ENCODE results near the gene PHC3. TPM values are rescaled to one million over a fixed set of nuclear protein-coding genes. Genes with fewer than 3 reads are reported as not detected.

Gene PHC3
- total and polyA plus RNA-seq, 2 donors from 2014 or later, result 3.6 to 85.6 TPM

- no peak for FAIRE-seq
- DNase-seq, result no peak
- TF ChIP-seq CTCF (IDR thresholded peaks at IDR 0.05; ENCODE audit: borderline replicate concordance, extremely low read depth, insufficient read depth), result no peak
- Histone ChIP-seq H3K9ac (ENCODE audit: low read length in 3 of 3) (no peak overlapping the region), H3K9me3 (ENCODE audit: control insufficient read depth in 2 of 3, insufficient read depth in 1 of 3, low read length in 3 of 3) (no peaks in the 10 kb centered on the region), H3K27me3 (ENCODE audit: control insufficient read depth, insufficient read depth, low read length) (no peaks in the 10 kb centered on the region), H3K4me1 (ENCODE audit: control insufficient read depth in 2 of 3, insufficient read depth in 2 of 3, low read depth in 1 of 3, low read length in 3 of 3) (no peaks in the 10 kb centered on the region), H3K36me3 (ENCODE audit: control insufficient read depth in 2 of 3, insufficient read depth in 3 of 3, low read length in 3 of 3) (peaks cover 0 to 15% (median 13%) of the 10 kb centered on the region in 3 donors), H3K4me3 (ENCODE audit: low read length in 3 of 3) (no peak overlapping the region), H3K27ac (ENCODE audit: low read depth in 2 of 2, low read length in 2 of 2) (no peak overlapping the region)
- intact Hi-C loops (cut with DNase I), result no loop called here
These were observed 71.8 kb downstream of the PHC3 start for GRCh38 chr3:170109579-170110293.

GRCh38 chr3:170108955-170109354 is 72.6 kb downstream of the PHC3 start:
- H3K27me3 ChIP-seq (ENCODE audit: control insufficient read depth, insufficient read depth, low read length), result no peaks in the 10 kb centered on the region
- FAIRE-seq (no peak), DNase-seq (no peak)
- no peak overlapping the region for H3K27ac ChIP-seq (ENCODE audit: low read depth in 2 of 2, low read length in 2 of 2)
- TF ChIP-seq CTCF (IDR thresholded peaks at IDR 0.05; ENCODE audit: borderline replicate concordance, extremely low read depth, insufficient read depth), result no peak
- H3K4me3 ChIP-seq (ENCODE audit: low read length in 3 of 3), result no peak overlapping the region
- no peaks in the 10 kb centered on the region for H3K9me3 ChIP-seq (ENCODE audit: control insufficient read depth in 2 of 3, insufficient read depth in 1 of 3, low read length in 3 of 3)
- peaks cover 0 to 15% (median 13%) of the 10 kb centered on the region in 3 donors for H3K36me3 ChIP-seq (ENCODE audit: control insufficient read depth in 2 of 3, insufficient read depth in 3 of 3, low read length in 3 of 3)
- no peak overlapping the region for H3K9ac ChIP-seq (ENCODE audit: low read length in 3 of 3)
- no peaks in the 10 kb centered on the region for H3K4me1 ChIP-seq (ENCODE audit: control insufficient read depth in 2 of 3, insufficient read depth in 2 of 3, low read depth in 1 of 3, low read length in 3 of 3)
- intact Hi-C loops (cut with DNase I), result no loop called here

- H3K36me3 ChIP-seq (ENCODE audit: control insufficient read depth in 2 of 3, insufficient read depth in 3 of 3, low read length in 3 of 3), result peaks cover 0 to 7% (median 6%) of the 10 kb centered on the region in 3 donors
- DNase-seq (no peak), FAIRE-seq (no peak)
- no peak overlapping the region for H3K4me3 ChIP-seq (ENCODE audit: low read length in 3 of 3)
- TF ChIP-seq CTCF (IDR thresholded peaks at IDR 0.05; ENCODE audit: borderline replicate concordance, extremely low read depth, insufficient read depth), result no peak
- H3K4me1 ChIP-seq (ENCODE audit: control insufficient read depth in 2 of 3, insufficient read depth in 2 of 3, low read depth in 1 of 3, low read length in 3 of 3), result no peaks in the 10 kb centered on the region
- no peaks in the 10 kb centered on the region for H3K27me3 ChIP-seq (ENCODE audit: control insufficient read depth, insufficient read depth, low read length)
- no peaks in the 10 kb centered on the region for H3K9me3 ChIP-seq (ENCODE audit: control insufficient read depth in 2 of 3, insufficient read depth in 1 of 3, low read length in 3 of 3)
- intact Hi-C loops (cut with DNase I), result no loop called here
- H3K27ac ChIP-seq (ENCODE audit: low read depth in 2 of 2, low read length in 2 of 2), result no peak overlapping the region
- H3K9ac ChIP-seq (ENCODE audit: low read length in 3 of 3), result no peak overlapping the region
These were observed 73.6 kb downstream of the PHC3 start for GRCh38 chr3:170107941-170108340.

Measured in kidney (tissue), 14 donors.